NB4 (cell line): ENCODE results near the gene ZMYND19.

Experiments
- TF ChIP-seq, protein P1 (sequence below): IDR thresholded peaks from 2 replicates; pipeline ENCODE4 v1.6.1; 2011; ENCODE audit warnings: low read depth, low read length
- TF ChIP-seq, protein P2 (sequence below): IDR thresholded peaks from one replicate; pipeline ENCODE4 v1.5.1; 2012; ENCODE audit warnings: low read depth, low read length

DNA sequence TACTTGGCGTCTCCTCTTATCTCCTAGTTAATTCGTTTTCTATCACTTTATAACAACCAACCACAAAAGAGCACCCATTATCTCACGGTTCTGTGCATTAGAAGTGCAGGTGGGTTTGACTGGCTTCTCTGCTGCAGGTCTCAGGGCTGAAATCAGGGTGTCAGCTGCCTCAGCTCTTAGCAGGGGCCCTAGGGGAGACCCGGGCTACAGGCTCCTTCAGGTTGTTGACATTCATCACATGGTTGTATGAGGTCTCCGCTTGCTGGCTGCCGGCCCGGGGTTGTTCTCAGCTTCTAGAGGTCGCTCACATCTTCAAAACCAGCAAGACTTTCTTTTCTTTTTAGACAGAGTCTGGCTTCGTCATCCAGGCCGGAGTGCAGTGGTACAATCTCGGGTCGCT lies 2.9 kb upstream of the ZMYND19 start:
- TF ChIP-seq, protein P1, sequence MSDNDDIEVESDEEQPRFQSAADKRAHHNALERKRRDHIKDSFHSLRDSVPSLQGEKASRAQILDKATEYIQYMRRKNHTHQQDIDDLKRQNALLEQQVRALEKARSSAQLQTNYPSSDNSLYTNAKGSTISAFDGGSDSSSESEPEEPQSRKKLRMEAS, result no peak
- TF ChIP-seq, protein P2, sequence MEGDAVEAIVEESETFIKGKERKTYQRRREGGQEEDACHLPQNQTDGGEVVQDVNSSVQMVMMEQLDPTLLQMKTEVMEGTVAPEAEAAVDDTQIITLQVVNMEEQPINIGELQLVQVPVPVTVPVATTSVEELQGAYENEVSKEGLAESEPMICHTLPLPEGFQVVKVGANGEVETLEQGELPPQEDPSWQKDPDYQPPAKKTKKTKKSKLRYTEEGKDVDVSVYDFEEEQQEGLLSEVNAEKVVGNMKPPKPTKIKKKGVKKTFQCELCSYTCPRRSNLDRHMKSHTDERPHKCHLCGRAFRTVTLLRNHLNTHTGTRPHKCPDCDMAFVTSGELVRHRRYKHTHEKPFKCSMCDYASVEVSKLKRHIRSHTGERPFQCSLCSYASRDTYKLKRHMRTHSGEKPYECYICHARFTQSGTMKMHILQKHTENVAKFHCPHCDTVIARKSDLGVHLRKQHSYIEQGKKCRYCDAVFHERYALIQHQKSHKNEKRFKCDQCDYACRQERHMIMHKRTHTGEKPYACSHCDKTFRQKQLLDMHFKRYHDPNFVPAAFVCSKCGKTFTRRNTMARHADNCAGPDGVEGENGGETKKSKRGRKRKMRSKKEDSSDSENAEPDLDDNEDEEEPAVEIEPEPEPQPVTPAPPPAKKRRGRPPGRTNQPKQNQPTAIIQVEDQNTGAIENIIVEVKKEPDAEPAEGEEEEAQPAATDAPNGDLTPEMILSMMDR, result no peak
